Activated CD8-positive, alpha-beta memory T cell treated with anti-CD3 and anti-CD28 coated beads for 48 hours (primary cell): ENCODE data around the gene CCL21.
"Not testable (repeated sequence)": the region's sequence is repeated elsewhere in the genome, so short reads cannot be mapped to it uniquely, and the experiment has no call there.

Experiments used
- DNase-seq, 3 experiments: peaks; one replicate each; pipeline ENCODE4 v3.0.0-alpha.2; 2020; ENCODE audit warnings: low read depth in 2 of 3, low spot score in 2 of 3

Gene CCL21

GRCh38 chr9:34710023-34710422, at the start of gene CCL21:
Gene CCL21 (minus strand): TSS chr9:34710136. CDS start chr9:34710066, 70 bp downstream.
- DNase-seq: no peak

- DNase-seq: no peak
These were observed 49.6 kb upstream of the CCL21 start for GRCh38 chr9:34759432-34760134.

- DNase-seq: not testable (repeated sequence)
These were observed 40.4 kb upstream of the CCL21 start for GRCh38 chr9:34750320-34750719.

GRCh38 chr9:34746526-34746925, 36.6 kb upstream of the CCL21 start:
- DNase-seq: no peak

GRCh38 chr9:34744295-34745221, 34.6 kb upstream of the CCL21 start:
- DNase-seq: no peak

- no peak for DNase-seq
These were observed 32.8 kb upstream of the CCL21 start for GRCh38 chr9:34742710-34743109.

GRCh38 chr9:34741628-34742027, 31.7 kb upstream of the CCL21 start:
- no peak for DNase-seq

- DNase-seq: not testable (repeated sequence)
These were observed 30.2 kb upstream of the CCL21 start for GRCh38 chr9:34740176-34740575.

- no peak for DNase-seq
These were observed 27.8 kb upstream of the CCL21 start for GRCh38 chr9:34737677-34738260.

- no peak for DNase-seq
These were observed 24.8 kb upstream of the CCL21 start for GRCh38 chr9:34734720-34735119.

GRCh38 chr9:34732886-34733285, 22.9 kb upstream of the CCL21 start:
- no peak for DNase-seq

GRCh38 chr9:34732478-34732877, 22.5 kb upstream of the CCL21 start:
- DNase-seq: no peak

- DNase-seq: no peak
These were observed 13.2 kb upstream of the CCL21 start for GRCh38 chr9:34723141-34723540.

- DNase-seq: not testable (repeated sequence)
These were observed 9.8 kb upstream of the CCL21 start for GRCh38 chr9:34719769-34720025.

GRCh38 chr9:34719021-34719768, 9.3 kb upstream of the CCL21 start:
- no peak for DNase-seq

- no peak for DNase-seq
These were observed 8.2 kb upstream of the CCL21 start for GRCh38 chr9:34717996-34718614.

GRCh38 chr9:34716711-34717110, 6.8 kb upstream of the CCL21 start:
- no peak for DNase-seq

GRCh38 chr9:34715639-34716215, 5.8 kb upstream of the CCL21 start:
- DNase-seq: no peak

GRCh38 chr9:34714007-34714406, 4.1 kb upstream of the CCL21 start:
- DNase-seq: no peak

GRCh38 chr9:34712140-34712539, 2.2 kb upstream of the CCL21 start:
- no peak for DNase-seq
